Measurements from ENCODE around the gene HIRA. TPM values are rescaled to one million over a fixed set of nuclear protein-coding genes. Genes with fewer than 3 reads are reported as not detected.

Gene HIRA
- polyA plus RNA-seq, 2 of the 4 experiments (the other 2 are of a cell fraction), result 12.3 to 16.6 TPM

- ATAC-seq, result no peak
- ChIA-PET CTCF (no interaction called here), POLR2A (no interaction called here)
- Histone ChIP-seq H3K9me3 (no peaks in the 10 kb centered on the region), H3K4me3 (no peak overlapping the region), H3K4me2 (no peak overlapping the region), H3K27ac (no peak overlapping the region), H3K4me1 (no peaks in the 10 kb centered on the region)
- no peak for DNase-seq (ENCODE audit: low read depth in 1 of 2, low spot score in 1 of 2)
- TF ChIP-seq RAD21 (conservative IDR thresholded peaks at IDR 0.05 in 1 of 2, IDR thresholded peaks at IDR 0.05 in 1 of 2), result no peak
- TF ChIP-seq HOXB5 (CRISPR knock-in tag; IDR thresholded peaks at IDR 0.05), result no peak
- TF ChIP-seq CEBPB (IDR thresholded peaks at IDR 0.05), result no peak
- TF ChIP-seq POLR2A (IDR thresholded peaks at IDR 0.05; ENCODE audit: low read length), result no peak
- no peak for TF ChIP-seq RARB (CRISPR knock-in tag; IDR thresholded peaks at IDR 0.05)
- TF ChIP-seq E2F6 (IDR thresholded peaks at IDR 0.05; ENCODE audit: borderline replicate concordance, low read depth), result no peak
- TF ChIP-seq KDM5A (IDR thresholded peaks at IDR 0.05), result no peak
- no peak for TF ChIP-seq CHD2 (IDR thresholded peaks at IDR 0.05; ENCODE audit: low read length, partially characterized antibody)
- no peak for TF ChIP-seq HEYL (CRISPR knock-in tag; IDR thresholded peaks at IDR 0.05)
- no peak for TF ChIP-seq SMC3 (IDR thresholded peaks at IDR 0.05)
- TF ChIP-seq MAFK (IDR thresholded peaks at IDR 0.05; ENCODE audit: partially characterized antibody), result no peak
- TF ChIP-seq NPAS2 (CRISPR knock-in tag; IDR thresholded peaks at IDR 0.05; ENCODE audit: borderline replicate concordance), result no peak
- no peak for TF ChIP-seq CTCF (IDR thresholded peaks at IDR 0.05)
- no peak for TF ChIP-seq CBX2 (IDR thresholded peaks at IDR 0.05; ENCODE audit: borderline replicate concordance, low read depth)
- TF ChIP-seq EP300 (IDR thresholded peaks at IDR 0.05), result no peak
- TF ChIP-seq ZNF302 (CRISPR knock-in tag; IDR thresholded peaks at IDR 0.05), result no peak
- no peak for TF ChIP-seq USF2 (IDR thresholded peaks at IDR 0.05)
- TF ChIP-seq MYC (IDR thresholded peaks at IDR 0.05; ENCODE audit: borderline replicate concordance, low read length), result no peak
- WGBS (ENCODE audit: missing lambda C conversion rate), result 95% methylated on average over 6 of the region's 6 CpGs
- no peak for FAIRE-seq
These were observed 84.8 kb downstream of the HIRA start for GRCh38 chr22:19346677-19347265.

- no peak overlapping the region for H3K27ac ChIP-seq
- WGBS (ENCODE audit: missing lambda C conversion rate), result 100% methylated on average over 1 of the region's 1 CpG
- H3K9me3 ChIP-seq, result no peaks in the 10 kb centered on the region
- no peaks in the 10 kb centered on the region for H3K4me1 ChIP-seq
- H3K4me2 ChIP-seq, result no peak overlapping the region
- CTCF ChIA-PET, result no interaction called here
- no peak for TF ChIP-seq TFCP2L1 (CRISPR knock-in tag; IDR thresholded peaks at IDR 0.05)
- no peak for TF ChIP-seq FOSB (CRISPR knock-in tag; IDR thresholded peaks at IDR 0.05)
- no peak for TF ChIP-seq MYC (IDR thresholded peaks at IDR 0.05; ENCODE audit: borderline replicate concordance, low read length)
- TF ChIP-seq ELK1 (IDR thresholded peaks at IDR 0.05; ENCODE audit: low read depth, low read length), result no peak
- no peak overlapping the region for H3K4me3 ChIP-seq
- FAIRE-seq (no peak), ATAC-seq (no peak), DNase-seq (ENCODE audit: low read depth in 1 of 2, low spot score in 1 of 2) (no peak)
- POLR2A ChIA-PET, result no interaction called here
These were observed 87.1 kb downstream of the HIRA start for GRCh38 chr22:19344420-19344819.

Measured in A549 (cell line).